NCI-H748 (cell line): ENCODE data around the gene MAP3K7.

Source experiments
- DNase-seq: peaks from one replicate; lab custom pipeline; 2025; ENCODE audit not compliant: unreplicated experiment; lab: John Stamatoyannopoulos, UW

MAP3K7 gene

DNA sequence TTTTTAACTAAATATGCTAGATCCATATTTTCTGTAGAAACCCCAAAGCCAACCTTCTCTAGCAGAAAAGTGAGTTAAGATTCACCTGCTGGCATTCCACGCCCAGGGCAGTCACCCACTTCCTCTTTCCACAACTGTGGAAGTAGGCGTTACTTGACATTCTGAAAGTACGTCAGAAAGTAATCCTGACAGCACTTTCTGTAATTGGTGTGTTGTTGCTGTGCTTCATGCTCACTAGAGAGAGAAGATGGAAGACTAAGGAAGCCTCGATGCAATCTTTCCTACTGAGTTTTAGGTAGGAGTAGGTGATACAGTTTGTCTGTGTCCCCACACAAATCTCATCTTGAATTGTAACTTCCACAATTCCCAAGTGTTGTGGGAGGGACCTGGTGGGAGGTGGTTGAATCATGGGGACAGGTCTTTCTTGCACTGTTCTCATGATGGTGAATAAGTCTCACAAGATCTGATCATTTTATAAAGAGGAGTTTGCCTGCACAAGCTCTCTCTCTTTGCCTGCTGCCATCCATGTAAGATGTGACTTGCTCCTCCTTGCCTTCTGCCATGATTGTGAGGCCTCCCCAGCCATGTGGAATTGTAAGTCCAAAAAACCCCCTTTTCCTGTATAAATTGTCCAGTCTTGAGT, 101.1 kb downstream of the MAP3K7 start:
- no peak for DNase-seq

DNA sequence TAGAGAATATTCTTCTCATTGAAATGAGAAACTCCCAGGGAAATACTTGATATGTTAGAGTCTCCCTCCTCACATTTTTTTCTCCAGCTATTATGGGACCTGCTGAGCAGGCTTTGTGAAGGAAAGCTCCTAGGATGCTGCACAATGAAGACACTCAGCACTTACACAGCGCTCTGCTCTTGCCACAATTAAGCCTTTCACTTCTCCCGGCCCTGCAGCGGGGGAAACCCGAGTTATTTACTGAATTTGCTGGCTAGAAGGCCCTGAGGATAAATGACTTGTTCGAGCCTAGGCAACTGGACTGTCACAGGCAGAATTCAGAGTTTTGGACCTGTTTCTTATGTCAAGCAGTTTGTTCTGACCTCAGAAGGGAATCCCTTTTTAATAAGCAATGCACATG, 102.0 kb downstream of the MAP3K7 start:
- no peak for DNase-seq

GRCh38 chr6:90484385-90484784, 102.5 kb downstream of the MAP3K7 start:
- DNase-seq = no peak

GRCh38 chr6:90483956-90484355, 102.9 kb downstream of the MAP3K7 start:
- no peak for DNase-seq

GRCh38 chr6:90483116-90483839, 103.6 kb downstream of the MAP3K7 start:
- no peak for DNase-seq

DNA sequence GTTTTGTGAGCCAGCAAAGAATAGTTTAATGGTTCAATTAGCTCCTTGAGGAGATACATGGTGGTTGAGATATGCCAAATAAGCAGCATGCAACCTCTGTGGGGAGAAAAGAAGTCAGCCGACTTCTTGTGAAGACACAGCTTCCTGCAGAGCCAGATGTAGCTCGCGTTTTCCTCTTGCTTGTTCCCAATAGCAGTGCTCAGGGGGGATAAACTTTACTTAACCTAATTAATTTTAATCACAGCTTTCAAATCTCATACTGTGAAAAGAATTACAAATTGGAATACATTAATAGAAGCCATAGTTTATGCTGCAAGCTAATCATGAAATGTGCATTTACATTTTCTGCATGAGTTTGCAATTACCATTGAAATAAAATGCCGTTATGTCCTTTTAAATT, 106.2 kb downstream of the MAP3K7 start:
- DNase-seq = no peak

DNA sequence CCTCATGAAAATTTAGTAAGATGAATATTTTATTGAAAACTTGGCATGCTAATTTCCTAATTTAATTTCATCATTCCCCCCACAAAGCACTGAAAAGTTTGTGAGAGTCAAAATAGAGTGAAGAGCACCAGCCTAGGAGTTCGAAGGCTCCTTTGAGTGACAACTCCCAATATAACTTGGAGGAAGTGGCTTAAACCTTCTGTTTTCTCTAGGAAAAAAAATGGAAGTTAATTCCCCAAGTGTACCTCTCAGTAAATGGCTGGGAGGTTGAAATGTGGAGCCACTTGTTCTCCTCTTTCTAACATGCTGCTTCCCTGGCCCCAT, 107.3 kb downstream of the MAP3K7 start:
- DNase-seq = no peak

GRCh38 chr6:90478789-90479602, 107.9 kb downstream of the MAP3K7 start:
- DNase-seq = peak; percentile 83

- DNase-seq = no peak
Measured at GRCh38 chr6:90478278-90478677, 108.6 kb downstream of the MAP3K7 start.

- no peak for DNase-seq
Measured at GRCh38 chr6:90477366-90477765, 109.5 kb downstream of the MAP3K7 start.

GRCh38 chr6:90472716-90473115, 114.2 kb downstream of the MAP3K7 start:
- no peak for DNase-seq

- no peak for DNase-seq
Measured at GRCh38 chr6:90471263-90471662, 115.6 kb downstream of the MAP3K7 start.

- DNase-seq = no peak
Measured at GRCh38 chr6:90469906-90470305, 117.0 kb downstream of the MAP3K7 start.

DNA sequence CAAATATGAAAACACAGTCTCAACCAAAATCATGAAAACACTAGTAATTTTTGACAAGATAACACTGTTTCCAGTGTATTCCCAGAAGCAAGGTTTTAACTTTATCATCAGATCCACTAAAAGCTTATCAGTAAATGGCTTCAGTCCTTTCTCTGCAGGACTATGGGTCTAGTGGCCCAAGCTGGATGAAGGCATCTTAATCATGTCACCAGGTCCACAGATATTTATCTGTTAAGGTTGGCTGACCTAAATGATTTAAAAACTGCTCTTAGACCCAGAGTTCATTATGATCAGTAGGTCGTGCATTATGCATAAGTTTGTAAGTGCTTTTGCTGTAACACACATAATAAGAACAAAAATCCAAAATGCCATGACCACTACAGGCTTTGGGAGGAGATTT, 118.0 kb downstream of the MAP3K7 start:
- DNase-seq = no peak

DNA sequence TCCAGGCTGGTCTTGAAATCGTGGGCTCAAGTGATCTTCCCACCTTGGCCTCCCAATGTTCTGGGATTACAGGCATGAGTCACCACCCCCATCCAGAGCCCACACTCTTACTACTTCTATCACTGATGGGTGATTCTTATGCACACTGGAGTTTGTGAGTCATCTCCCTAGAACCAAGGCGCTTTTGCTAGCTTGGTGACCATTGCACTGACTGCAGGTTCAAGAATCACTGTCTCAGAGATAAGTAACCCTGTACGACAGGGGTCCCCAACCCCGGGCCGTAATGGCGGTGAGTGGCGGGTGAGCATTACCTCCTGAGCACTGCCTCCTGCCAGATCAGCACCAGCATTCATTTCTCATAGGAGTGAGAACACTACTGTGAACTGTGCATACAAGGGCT, 118.8 kb downstream of the MAP3K7 start:
- DNase-seq = no peak

GRCh38 chr6:90467546-90467945, 119.3 kb downstream of the MAP3K7 start:
- DNase-seq = no peak

DNA sequence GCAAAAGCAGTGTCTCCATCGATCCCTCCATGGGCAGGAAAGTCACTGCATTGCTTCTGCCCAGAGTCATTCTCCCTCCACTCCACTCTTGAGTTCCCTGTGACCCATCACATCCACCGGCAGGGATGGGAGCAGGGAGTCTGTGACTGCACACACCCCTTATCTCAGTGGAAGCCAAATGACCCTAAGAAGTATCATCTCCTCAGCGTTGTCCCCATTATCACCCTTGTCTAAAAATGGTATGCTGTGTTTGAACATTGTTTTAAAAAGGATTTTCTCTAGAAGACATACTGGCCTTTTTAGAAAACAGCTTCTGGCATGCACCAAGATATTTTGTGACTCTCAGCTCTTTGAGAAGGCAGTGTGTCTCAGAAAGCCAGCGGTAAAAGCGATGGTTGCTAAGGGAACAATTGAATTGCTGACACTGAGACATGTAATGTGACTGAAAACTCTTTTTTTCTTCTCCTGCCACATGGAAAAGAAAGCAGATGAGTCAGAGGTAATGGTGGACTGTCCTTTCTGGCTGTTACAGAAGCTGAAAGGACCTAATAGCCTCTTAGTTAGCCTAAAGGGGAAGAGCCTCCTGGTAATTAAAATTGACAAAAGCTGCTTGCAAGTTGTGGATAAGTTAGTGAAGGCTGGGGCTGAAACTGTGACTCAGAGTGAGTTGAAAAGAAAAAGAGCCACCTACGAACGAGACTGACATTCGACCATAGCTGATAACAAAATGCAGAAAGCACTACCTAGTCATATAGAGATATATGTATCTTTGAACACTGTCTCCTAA, 120.5 kb downstream of the MAP3K7 start:
- DNase-seq = no peak

GRCh38 chr6:90465686-90466085, 121.2 kb downstream of the MAP3K7 start:
- DNase-seq = no peak

GRCh38 chr6:90464507-90464906, 122.4 kb downstream of the MAP3K7 start:
- DNase-seq = no peak

DNA sequence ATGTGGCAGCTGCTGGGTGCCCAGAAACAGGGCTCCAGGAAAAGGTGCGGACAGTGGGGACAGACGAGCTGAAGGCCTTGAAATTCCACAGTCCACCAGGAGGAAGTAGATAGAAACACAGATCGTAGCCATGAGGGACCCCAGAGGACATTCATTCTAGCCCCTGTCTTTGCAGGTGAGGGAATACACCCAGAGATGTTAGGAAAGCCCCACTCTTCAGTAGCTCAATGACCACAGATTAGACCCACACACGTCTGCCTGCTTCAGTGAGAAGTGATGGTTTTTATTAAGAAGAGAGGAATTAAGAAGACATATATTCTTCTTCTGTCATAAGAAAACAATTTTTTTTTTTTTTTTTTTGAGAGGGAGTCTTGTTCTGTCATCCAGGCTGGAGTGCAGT, 123.0 kb downstream of the MAP3K7 start:
- DNase-seq = no peak
